22Rv1 (cell line): Measurements from ENCODE around the gene KLK2.
A peak's percentile ranks its signal among the peaks of the same experiment; 100 is the strongest.

Source experiments
- H3K27ac ChIP-seq: fragments of 450-650 bp; 2 replicates; pipeline ENCODE4 v1.5.1; 2017
- CTCF ChIP-seq: fragments of 450-650 bp; IDR thresholded peaks from 2 replicates; pipeline ENCODE4 v1.5.1; 2017; ENCODE audit warnings: mild to moderate bottlenecking
- ZFX ChIP-seq: fragments of 450-650 bp; IDR thresholded peaks from 2 replicates; pipeline ENCODE4 v1.6.1; 2017; ENCODE audit warnings: antibody characterized with exemption, borderline replicate concordance

KLK2 gene

GRCh38 chr19:50894478-50895356, 21.5 kb downstream of the KLK2 start:
- no peak for TF ChIP-seq ZFX
- TF ChIP-seq CTCF: no peak
- peak overlapping the region; percentile 99 for H3K27ac ChIP-seq

GRCh38 chr19:50896089-50896590, 22.9 kb downstream of the KLK2 start:
- peak overlapping the region; percentile 99 for H3K27ac ChIP-seq

GRCh38 chr19:50896591-50897190, 23.5 kb downstream of the KLK2 start:
- peak overlapping the region; percentile 99 for H3K27ac ChIP-seq
- TF ChIP-seq ZFX (no peak), CTCF (no peak)

- TF ChIP-seq CTCF (no peak), ZFX (no peak)
- peak overlapping the region; percentile 99 for H3K27ac ChIP-seq
These were observed 24.0 kb downstream of the KLK2 start for GRCh38 chr19:50897191-50897607.

GRCh38 chr19:50897612-50898011, 24.4 kb downstream of the KLK2 start:
- TF ChIP-seq ZFX (no peak), CTCF (peak; percentile 45)
- H3K27ac ChIP-seq: peak overlapping the region; percentile 99

- peak overlapping the region; percentile 99 for H3K27ac ChIP-seq
- TF ChIP-seq ZFX: no peak
- TF ChIP-seq CTCF: no peak
These were observed 24.8 kb downstream of the KLK2 start for GRCh38 chr19:50898018-50898417.

GRCh38 chr19:50899569-50899968, 26.3 kb downstream of the KLK2 start:
- no peak for TF ChIP-seq CTCF
- no peak for TF ChIP-seq ZFX
- peak overlapping the region; percentile 99 for H3K27ac ChIP-seq
